Measurements from ENCODE around the gene RXRG. TPM values are rescaled to one million over a fixed set of nuclear protein-coding genes. Genes with fewer than 3 reads are reported as not detected.

Gene RXRG
- total RNA-seq, 1 experiment from 2014 or later: not detected

GRCh38 chr1:165443539-165444311, 1.2 kb downstream of the RXRG start (continued):
- no peak for TF ChIP-seq PRDM15 (CRISPR knock-in tag; IDR thresholded peaks at IDR 0.05)
- TF ChIP-seq ELF4 (CRISPR knock-in tag; IDR thresholded peaks at IDR 0.05; ENCODE audit: low read depth): no peak
- no peak for TF ChIP-seq NFATC4 (CRISPR knock-in tag; IDR thresholded peaks at IDR 0.05)
- no peak for TF ChIP-seq IRF1 (CRISPR knock-in tag; IDR thresholded peaks at IDR 0.05)
- no peak for TF ChIP-seq NR1H2 (CRISPR knock-in tag; IDR thresholded peaks at IDR 0.05)
- no peak for TF ChIP-seq RELA (CRISPR knock-in tag; IDR thresholded peaks at IDR 0.05; ENCODE audit: borderline replicate concordance)
- TF ChIP-seq ZNF281 (CRISPR knock-in tag; IDR thresholded peaks at IDR 0.05): no peak
- no peak for TF ChIP-seq FOXP4 (CRISPR knock-in tag; IDR thresholded peaks at IDR 0.05)
- TF ChIP-seq ETV6 (CRISPR knock-in tag; IDR thresholded peaks at IDR 0.05): no peak

GRCh38 chr1:165442653-165443052, 2.3 kb downstream of the RXRG start:
- H3K27me3 Mint-ChIP-seq (ENCODE audit: low read depth): peaks cover 4% of the 10 kb centered on the region; the same call in 1 of the 2 replicates
- CTCF ChIA-PET: no interaction called here
- TF ChIP-seq IRF1 (CRISPR knock-in tag; IDR thresholded peaks at IDR 0.05): no peak
- no peak for TF ChIP-seq AR (CRISPR knock-in tag; IDR thresholded peaks at IDR 0.05)
- TF ChIP-seq HMGA2 (CRISPR knock-in tag; IDR thresholded peaks at IDR 0.05): no peak
- no peak for TF ChIP-seq MXD4 (CRISPR knock-in tag; IDR thresholded peaks at IDR 0.05; ENCODE audit: borderline replicate concordance)
- no peak for TF ChIP-seq ATF1 (CRISPR knock-in tag; IDR thresholded peaks at IDR 0.05)
- no peak for TF ChIP-seq GRHL2 (CRISPR knock-in tag; IDR thresholded peaks at IDR 0.05; ENCODE audit: insufficient replicate concordance, severe bottlenecking)
- no peak for TF ChIP-seq ZNF532 (CRISPR knock-in tag; IDR thresholded peaks at IDR 0.05; ENCODE audit: borderline replicate concordance)
- TF ChIP-seq E2F4 (CRISPR knock-in tag; IDR thresholded peaks at IDR 0.05; ENCODE audit: borderline replicate concordance, low read depth): no peak

More at GRCh38 chr1:165442653-165443052, 2.3 kb downstream of the RXRG start:
- ATAC-seq: no peak
- Mint-ChIP-seq H3K4me3 (no peak overlapping the region), H3K9me3 (no peaks in the 10 kb centered on the region), H3K27ac (no peak overlapping the region), H3K36me3 (no peaks in the 10 kb centered on the region), H3K4me1 (peaks cover 7% of the 10 kb centered on the region)
- no peak for DNase-seq (ENCODE audit: low spot score)
- POLR2A ChIA-PET: no interaction called here

Measured in WTC11 (cell line).